CD4-positive, alpha-beta T cell treated with Interleukin-1 beta for 1 hour (primary cell): ENCODE measurements around the gene WDR5.

Experiments
- DNase-seq, 2 donors: peaks; one replicate each; pipeline ENCODE4 v3.0.0-alpha.2; 2020 to 2022

Gene WDR5

GRCh38 chr9:134132208-134132870, 3.5 kb upstream of the WDR5 start:
- no peak for DNase-seq

- no peak for DNase-seq
Observed at GRCh38 chr9:134134949-134135342, 936 bp upstream of the WDR5 start.

- no peak for DNase-seq
Observed at GRCh38 chr9:134136118-134136995, 475 bp downstream of the WDR5 start.

- no peak for DNase-seq
Observed at GRCh38 chr9:134136996-134137299, 1.1 kb downstream of the WDR5 start.

- DNase-seq: no peak
Observed at GRCh38 chr9:134138292-134138691, 2.4 kb downstream of the WDR5 start.

- DNase-seq: no peak
Observed at GRCh38 chr9:134139081-134139480, 3.2 kb downstream of the WDR5 start.

GRCh38 chr9:134141906-134142305, 6.0 kb downstream of the WDR5 start:
- DNase-seq: no peak

- DNase-seq: no peak
Observed at GRCh38 chr9:134144801-134145200, 8.9 kb downstream of the WDR5 start.

GRCh38 chr9:134145262-134145661, 9.4 kb downstream of the WDR5 start:
- no peak for DNase-seq

- DNase-seq: no peak
Observed at GRCh38 chr9:134146774-134147493, 11.1 kb downstream of the WDR5 start.

- no peak for DNase-seq
Observed at GRCh38 chr9:134149380-134149779, 13.5 kb downstream of the WDR5 start.

GRCh38 chr9:134150557-134151214, 14.8 kb downstream of the WDR5 start:
- no peak for DNase-seq

GRCh38 chr9:134152022-134152448, 16.2 kb downstream of the WDR5 start:
- DNase-seq: no peak

GRCh38 chr9:134152488-134152887, 16.6 kb downstream of the WDR5 start:
- no peak for DNase-seq

- DNase-seq: no peak
Observed at GRCh38 chr9:134153450-134153849, 17.6 kb downstream of the WDR5 start.

- no peak for DNase-seq
Observed at GRCh38 chr9:134154262-134154701, 18.4 kb downstream of the WDR5 start.

GRCh38 chr9:134155812-134156377, 20.0 kb downstream of the WDR5 start:
- no peak for DNase-seq

GRCh38 chr9:134156564-134157377, 20.9 kb downstream of the WDR5 start:
- no peak for DNase-seq

- no peak for DNase-seq
Observed at GRCh38 chr9:134157378-134157885, 21.6 kb downstream of the WDR5 start.

GRCh38 chr9:134158242-134158641, 22.4 kb downstream of the WDR5 start:
- no peak for DNase-seq

- DNase-seq: no peak
Observed at GRCh38 chr9:134158753-134159392, 23.0 kb downstream of the WDR5 start.
